ENCODE data around the gene GFPT2.

- TF ChIP-seq EZH2phosphoT487 (IDR thresholded peaks at IDR 0.05; ENCODE audit: insufficient read depth, low read depth), result no peak
- TF ChIP-seq EZH2 (IDR thresholded peaks at IDR 0.05; ENCODE audit: insufficient read depth, poor library complexity, severe bottlenecking), result no peak
These were observed 47.3 kb upstream of the GFPT2 start for GRCh38 chr5:180400416-180400815.
